ENCODE results near the gene VKORC1. TPM values are rescaled to one million over a fixed set of nuclear protein-coding genes. Genes with fewer than 3 reads are reported as not detected.

VKORC1 gene
- total and polyA plus RNA-seq, 2 of the 8 experiments (the other 6 are each of a cell fraction or from before 2014, with no cell fraction given): 84.1 to 483 TPM

DNA sequence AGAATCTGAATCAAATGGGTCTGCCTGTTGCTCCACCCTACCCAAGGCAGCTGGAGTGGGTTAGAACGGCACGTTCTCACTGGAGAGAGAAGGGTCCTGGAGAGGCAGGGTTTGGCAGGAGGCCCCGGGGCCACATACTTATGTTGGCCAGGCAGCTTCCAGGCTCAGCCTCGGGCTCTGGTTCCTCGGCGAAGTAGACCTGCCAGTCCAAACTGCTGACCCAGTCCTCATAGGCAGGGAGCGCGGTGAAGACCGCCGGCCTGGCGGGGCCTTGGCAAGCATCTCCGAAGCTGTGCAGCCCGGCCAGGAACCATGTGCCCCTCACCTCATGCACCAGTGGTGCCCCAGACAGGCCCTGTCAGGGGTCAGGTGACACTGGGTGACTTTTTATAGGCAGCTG is 10.6 kb downstream of the VKORC1 start:
- Histone ChIP-seq H3K36me3 (ENCODE audit: control insufficient read depth in 2 of 4, insufficient read depth in 4 of 4, low read length in 3 of 4) (peaks cover 0 to 23% (median 9%) of the 10 kb centered on the region in 4 experiments; a peak in 6 of 8 replicates), H3K23ac (ENCODE audit: insufficient read length) (no peak overlapping the region), H3K4me1 (replicated peaks in 1 of 4; ENCODE audit: control insufficient read depth in 3 of 4, insufficient read depth in 4 of 4, low read length in 3 of 4) (no peaks in the 10 kb centered on the region), H3K18ac (ENCODE audit: extremely low read depth, low read length) (no peak overlapping the region), H3K23me2 (ENCODE audit: low read depth, low read length) (no peaks in the 10 kb centered on the region), H3K9me3 (ENCODE audit: insufficient read depth in 2 of 2, low read depth in 1 of 2, low read length in 1 of 2) (no peaks in the 10 kb centered on the region), H3K4ac (replicated peaks; ENCODE audit: insufficient read length, low read depth, low read length) (no peak overlapping the region), H4K5ac (ENCODE audit: insufficient read length, low read depth, low read length) (no peak overlapping the region), H3K9ac (replicated peaks in 1 of 4; ENCODE audit: extremely low read depth in 1 of 4, low read depth in 3 of 4, low read length in 3 of 4) (no peak overlapping the region), H2BK12ac (ENCODE audit: low read depth, low read length) (no peak overlapping the region), H3K4me3 (ENCODE audit: extremely low read depth in 1 of 4, insufficient read depth in 2 of 4, low read depth in 3 of 4, low read length in 4 of 4) (no peak overlapping the region), H2BK5ac (ENCODE audit: low read depth, low read length) (no peak overlapping the region), H2AFZ (ENCODE audit: low read length) (no peak overlapping the region), H3K56ac (replicated peaks; ENCODE audit: insufficient read length, low read depth, low read length) (no peak overlapping the region), H4K91ac (replicated peaks; ENCODE audit: insufficient read length, low read length) (no peak overlapping the region), H4K20me1 (replicated peaks in 1 of 2; ENCODE audit: control insufficient read depth in 1 of 2, insufficient read depth in 2 of 2, low read length in 2 of 2) (peaks cover 11 to 23% of the 10 kb centered on the region in 2 experiments), H2BK120ac (replicated peaks; ENCODE audit: low read depth, low read length) (no peak overlapping the region), H3K4me2 (ENCODE audit: insufficient read depth in 1 of 2, low read depth in 2 of 2, low read length in 2 of 2) (no peak overlapping the region), H3K79me1 (ENCODE audit: low read depth, low read length) (peaks cover 6% of the 10 kb centered on the region), H2BK15ac (ENCODE audit: low read length) (no peak overlapping the region), H3K27ac (ENCODE audit: low read depth, low read length) (no peak overlapping the region), H2AK5ac (ENCODE audit: low read depth, low read length) (no peak overlapping the region), H3K14ac (ENCODE audit: insufficient read length) (no peak overlapping the region), H4K8ac (ENCODE audit: extremely low read depth, insufficient read depth, low read length) (no peak overlapping the region), H3K79me2 (ENCODE audit: control insufficient read depth in 1 of 2, insufficient read depth in 2 of 2, low read length in 2 of 2) (peaks cover 0 to 4% of the 10 kb centered on the region in 2 experiments; a peak in 1 of 4 replicates), H3K27me3 (replicated peaks in 1 of 4; ENCODE audit: control insufficient read depth in 3 of 4, extremely low read depth in 1 of 4, insufficient read depth in 3 of 4, low read length in 3 of 4) (no peaks in the 10 kb centered on the region), H2BK20ac (ENCODE audit: low read length) (no peak overlapping the region)
- WGBS, 2 experiments (ENCODE audit: extremely low coverage in 1 of 2, insufficient coverage in 1 of 2, insufficient read length in 1 of 2, insufficient replicate concordance in 2 of 2, low coverage in 1 of 2, low lambda C conversion rate in 2 of 2, missing lambda C conversion rate in 1 of 2): 95% methylated on average over 13 of the region's 13 CpGs; no CpG with 5 or more reads in 1 of the 2 experiments
- ChIA-PET POLR2A (ENCODE audit: partially characterized antibody) (interaction anchor here (0.8 to 4.7 kb wide), 8 partner anchors 9 to 120 kb away, joined by 3 to 34 read pairs (median 4); partner anchors contain the start of genes ZNF646 and ZNF668), CTCF (ENCODE audit: partially characterized antibody) (interaction anchor here (0.8 to 1.7 kb wide), 3 partner anchors 9 to 131 kb away, joined by 3 to 4 read pairs (median 3); no protein-coding TSS in a partner anchor)
- DNase-seq (ENCODE audit: low read depth in 1 of 2, low spot score in 2 of 2): no peak
- FAIRE-seq: no peak
- no peak for TF ChIP-seq SP4 (IDR thresholded peaks at IDR 0.05; ENCODE audit: low read length)
